ENCODE measurements around the gene ATG9B. TPM values are rescaled to one million over a fixed set of nuclear protein-coding genes. Genes with fewer than 3 reads are reported as not detected.
"Not testable (repeated sequence)": the region's sequence is repeated elsewhere in the genome, so short reads cannot be mapped to it uniquely, and the experiment has no call there.

ATG9B gene
- total and polyA plus RNA-seq, 2 donors (not counting 1 experiment from before 2014, with no cell fraction given) = under 0.01 to 0.03 TPM

DNA sequence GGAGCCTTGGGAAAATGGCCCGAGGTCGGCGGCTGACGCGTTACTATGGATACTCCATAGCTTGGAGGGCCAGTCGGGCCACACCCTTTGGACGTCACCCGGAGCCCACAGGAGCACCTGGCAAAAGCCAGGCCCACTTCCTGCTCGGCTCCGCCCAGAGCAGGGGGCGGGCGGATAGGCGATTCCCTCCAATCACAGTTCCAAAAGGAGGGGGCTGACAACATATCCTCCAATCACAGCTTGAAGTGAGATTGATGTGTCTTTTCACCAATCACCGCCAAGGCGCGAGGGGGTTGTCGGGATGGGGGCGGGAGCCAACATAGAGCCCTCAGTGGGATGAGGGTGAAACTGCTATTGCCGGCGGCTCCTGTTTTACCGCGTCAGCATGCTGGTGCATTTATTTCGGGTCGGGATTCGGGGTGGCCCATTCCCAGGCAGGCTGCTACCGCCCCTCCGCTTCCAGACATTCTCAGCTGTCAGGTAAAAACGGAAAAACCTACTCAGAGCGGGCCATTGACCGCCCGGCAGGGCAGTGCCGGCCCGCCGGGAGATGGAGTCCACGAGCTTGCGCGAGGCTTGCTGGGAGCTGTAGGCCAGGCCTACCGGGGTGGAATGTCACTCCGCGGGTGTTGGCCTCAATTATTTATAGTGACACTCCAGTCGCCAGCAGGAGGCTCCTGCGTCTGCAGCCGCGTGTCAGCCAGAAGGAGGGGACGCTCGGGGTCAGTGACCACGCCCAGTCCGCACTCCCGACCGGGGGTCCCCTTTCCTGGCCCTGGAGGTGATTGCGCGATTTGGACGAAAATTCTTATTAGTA lies 4.0 kb upstream of the ATG9B start, which contains the start of gene ABCB8:
Gene ABCB8, plus strand, starts transcription at position 320 of the 817 bp plus-strand sequence. Its CDS starts 66 bp downstream, at position 386.
- Histone ChIP-seq H3K27ac (ENCODE audit: insufficient read depth, low read length) (peak within 1 kb of the TSS; percentile 87), H3K4me2 (ENCODE audit: extremely low read depth, insufficient read depth, low read length) (peak within 1 kb of the TSS; percentile 77), H3K27me3 (ENCODE audit: control insufficient read depth, insufficient read depth, low read length) (peaks cover 3% of the 10 kb centered on the region), H3K9ac (ENCODE audit: insufficient read depth, low read length) (peak within 1 kb of the TSS; percentile 80), H3K79me2 (ENCODE audit: control insufficient read depth, insufficient read depth, low read length) (peaks cover 2% of the 10 kb centered on the region), H4K20me1 (ENCODE audit: control insufficient read depth, extremely low read depth, insufficient read depth, low read length) (no peaks in the 10 kb centered on the region), H3K9me3 (ENCODE audit: control insufficient read depth, insufficient read depth, low read depth, low read length) (no peaks in the 10 kb centered on the region), H2AFZ (ENCODE audit: low read length) (peak within 1 kb of the TSS; percentile 60), H3K4me1 (ENCODE audit: control insufficient read depth, extremely low read depth, insufficient read depth, low read length) (no peaks in the 10 kb centered on the region), H3K36me3 (ENCODE audit: control insufficient read depth, insufficient read depth, low read length) (no peaks in the 10 kb centered on the region), H3K4me3 (replicated peaks in 1 of 4; ENCODE audit: control extremely low read depth in 1 of 4, insufficient read depth in 1 of 4, low read depth in 3 of 4, low read length in 4 of 4) (peak within 1 kb of the TSS; percentile 59 to 89 (median 71))
- peak; percentile 98 to 99 for DNase-seq (ENCODE audit: low read depth in 2 of 2)
- TF ChIP-seq, protein P1, sequence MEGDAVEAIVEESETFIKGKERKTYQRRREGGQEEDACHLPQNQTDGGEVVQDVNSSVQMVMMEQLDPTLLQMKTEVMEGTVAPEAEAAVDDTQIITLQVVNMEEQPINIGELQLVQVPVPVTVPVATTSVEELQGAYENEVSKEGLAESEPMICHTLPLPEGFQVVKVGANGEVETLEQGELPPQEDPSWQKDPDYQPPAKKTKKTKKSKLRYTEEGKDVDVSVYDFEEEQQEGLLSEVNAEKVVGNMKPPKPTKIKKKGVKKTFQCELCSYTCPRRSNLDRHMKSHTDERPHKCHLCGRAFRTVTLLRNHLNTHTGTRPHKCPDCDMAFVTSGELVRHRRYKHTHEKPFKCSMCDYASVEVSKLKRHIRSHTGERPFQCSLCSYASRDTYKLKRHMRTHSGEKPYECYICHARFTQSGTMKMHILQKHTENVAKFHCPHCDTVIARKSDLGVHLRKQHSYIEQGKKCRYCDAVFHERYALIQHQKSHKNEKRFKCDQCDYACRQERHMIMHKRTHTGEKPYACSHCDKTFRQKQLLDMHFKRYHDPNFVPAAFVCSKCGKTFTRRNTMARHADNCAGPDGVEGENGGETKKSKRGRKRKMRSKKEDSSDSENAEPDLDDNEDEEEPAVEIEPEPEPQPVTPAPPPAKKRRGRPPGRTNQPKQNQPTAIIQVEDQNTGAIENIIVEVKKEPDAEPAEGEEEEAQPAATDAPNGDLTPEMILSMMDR (conservative IDR thresholded peaks at IDR 0.05 in 1 of 2, IDR thresholded peaks at IDR 0.05 in 1 of 2; ENCODE audit: low read depth in 1 of 2, low read length in 2 of 2) = peak; percentile 34 to 41
- no peak for TF ChIP-seq EZH2 (IDR thresholded peaks at IDR 0.05; ENCODE audit: low read length, missing control alignments)

DNA sequence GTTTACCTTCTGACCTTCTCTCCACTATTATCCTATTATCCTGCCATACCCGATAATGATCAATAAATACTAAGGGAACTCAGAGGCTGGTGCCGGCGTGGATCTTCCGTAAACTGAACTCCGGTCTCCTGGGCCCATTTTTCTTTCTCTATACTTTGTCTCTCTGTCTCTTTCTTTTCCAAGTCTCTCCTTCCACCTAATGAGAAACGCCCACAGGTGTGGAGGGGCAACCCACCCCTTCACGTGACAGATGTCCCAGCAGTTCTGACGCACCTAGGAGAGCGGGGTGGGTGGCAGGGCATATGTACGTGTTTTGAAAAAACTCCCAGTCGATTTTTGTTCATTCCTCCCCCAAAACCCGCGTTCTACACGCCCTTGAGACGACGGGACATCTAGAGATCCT lies 3.4 kb upstream of the ATG9B start:
- H3K36me3 ChIP-seq (ENCODE audit: control insufficient read depth, insufficient read depth, low read length); H3K9me3 ChIP-seq (ENCODE audit: control insufficient read depth, insufficient read depth, low read depth, low read length); H3K4me1 ChIP-seq (ENCODE audit: control insufficient read depth, extremely low read depth, insufficient read depth, low read length); H3K79me2 ChIP-seq (ENCODE audit: control insufficient read depth, insufficient read depth, low read length); DNase-seq (ENCODE audit: low read depth in 2 of 2); H4K20me1 ChIP-seq (ENCODE audit: control insufficient read depth, extremely low read depth, insufficient read depth, low read length); H3K27me3 ChIP-seq (ENCODE audit: control insufficient read depth, insufficient read depth, low read length): not testable (repeated sequence)
- peak overlapping the region; percentile 31 for H2AFZ ChIP-seq (ENCODE audit: low read length)
- peak overlapping the region; percentile 87 for H3K27ac ChIP-seq (ENCODE audit: insufficient read depth, low read length)
- H3K4me2 ChIP-seq (ENCODE audit: extremely low read depth, insufficient read depth, low read length) = peak overlapping the region; percentile 77
- peak overlapping the region; percentile 39 to 89 (median 70) for H3K4me3 ChIP-seq (replicated peaks in 1 of 4; ENCODE audit: control extremely low read depth in 1 of 4, insufficient read depth in 1 of 4, low read depth in 3 of 4, low read length in 4 of 4)
- H3K9ac ChIP-seq (ENCODE audit: insufficient read depth, low read length) = peak overlapping the region; percentile 55

DNA sequence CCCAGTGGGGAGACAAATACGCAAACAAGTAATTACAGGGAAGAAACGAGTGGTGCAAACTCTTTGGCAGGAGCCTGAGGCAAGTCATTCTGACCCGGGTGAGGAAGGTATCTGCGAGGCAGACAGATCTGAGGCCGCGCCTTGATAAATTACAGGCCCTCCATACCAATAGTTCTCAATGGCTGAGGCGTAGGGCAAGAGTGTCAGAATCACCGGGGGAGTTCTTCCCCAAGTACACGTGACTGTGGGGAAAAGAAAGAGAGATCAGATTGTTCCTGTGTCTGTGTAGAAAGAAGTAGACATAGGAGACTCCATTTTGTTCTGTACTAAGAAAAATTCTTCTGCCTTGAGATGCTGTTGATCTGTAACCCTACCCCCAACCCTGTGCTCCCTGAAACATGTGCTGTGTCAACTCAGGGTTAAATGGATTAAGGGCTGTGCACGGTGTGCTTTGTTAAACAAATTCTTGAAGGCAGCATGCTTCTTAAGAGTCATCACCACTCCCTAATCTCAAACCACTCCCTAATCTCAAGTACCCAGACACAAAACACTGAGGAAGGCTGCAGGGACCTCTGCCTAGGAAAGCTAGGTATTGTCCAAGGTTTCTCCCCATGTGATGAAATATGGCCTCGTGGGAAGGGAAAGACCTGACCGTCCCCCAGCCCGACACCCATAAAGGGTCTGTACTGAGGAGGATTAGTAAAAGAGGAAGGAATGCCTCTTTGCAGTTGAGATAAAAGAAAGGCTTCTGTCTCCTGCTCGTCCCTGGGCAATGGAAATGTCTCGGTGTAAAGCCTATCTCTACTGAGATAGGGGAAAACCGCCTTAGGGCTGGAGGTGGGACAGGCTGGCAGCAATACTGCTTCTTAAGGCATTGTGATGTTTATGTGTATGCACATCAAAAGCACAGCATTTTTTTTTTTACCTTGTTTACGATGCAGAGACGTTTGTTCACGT lies 2.8 kb upstream of the ATG9B start:
- not testable (repeated sequence) for H3K79me2 ChIP-seq (ENCODE audit: control insufficient read depth, insufficient read depth, low read length); DNase-seq (ENCODE audit: low read depth in 2 of 2); H3K9ac ChIP-seq (ENCODE audit: insufficient read depth, low read length); H3K4me2 ChIP-seq (ENCODE audit: extremely low read depth, insufficient read depth, low read length); H3K4me3 ChIP-seq (replicated peaks in 1 of 4; ENCODE audit: control extremely low read depth in 1 of 4, insufficient read depth in 1 of 4, low read depth in 3 of 4, low read length in 4 of 4); H3K9me3 ChIP-seq (ENCODE audit: control insufficient read depth, insufficient read depth, low read depth, low read length); H2AFZ ChIP-seq (ENCODE audit: low read length); H3K27me3 ChIP-seq (ENCODE audit: control insufficient read depth, insufficient read depth, low read length); H3K36me3 ChIP-seq (ENCODE audit: control insufficient read depth, insufficient read depth, low read length); H4K20me1 ChIP-seq (ENCODE audit: control insufficient read depth, extremely low read depth, insufficient read depth, low read length); H3K4me1 ChIP-seq (ENCODE audit: control insufficient read depth, extremely low read depth, insufficient read depth, low read length)
- peak overlapping the region; percentile 87 for H3K27ac ChIP-seq (ENCODE audit: insufficient read depth, low read length)

All from fibroblast of lung (primary cell).